GM23338 (cell line): Measurements from ENCODE around the gene GDI2. TPM values are rescaled to one million over a fixed set of nuclear protein-coding genes. Genes with fewer than 3 reads are reported as not detected.

Source experiments
- ATAC-seq: fragments of 200-7000 bp; cut with Tn5 transposase; 3 replicates; pipeline ENCODE4 v1.9.1; 2020
- DNase-seq: peaks from one replicate; pipeline ENCODE4 v3.0.0-alpha.2; 2015; ENCODE audit warnings: low spot score
- H2AFZ ChIP-seq: fragments of 200-600 bp; sonication (generic); 2 replicates; pipeline ENCODE4 v1.8.0; 2016; ENCODE audit warnings: antibody characterized with exemption, mild to moderate bottlenecking, moderate library complexity
- H3F3A ChIP-seq: fragments of 200-600 bp; sonication (generic); replicated peaks from 2 replicates; pipeline ENCODE4 v1.8.0; 2017; ENCODE audit warnings: antibody characterized with exemption, mixed run types, low read depth
- H3K27ac ChIP-seq: fragments of 200-600 bp; sonication (generic); 2 replicates; pipeline ENCODE4 v1.6.1; 2016; ENCODE audit warnings: low read depth
- H3K27me3 ChIP-seq: fragments of 200-600 bp; sonication (generic); 2 replicates; pipeline ENCODE4 v1.8.0; 2016; ENCODE audit warnings: mild to moderate bottlenecking, mixed run types, moderate library complexity; ENCODE audit not compliant: insufficient read depth
- H3K36me3 ChIP-seq: fragments of 200-600 bp; sonication (generic); 2 replicates; pipeline ENCODE4 v1.8.0; 2016; ENCODE audit warnings: mild to moderate bottlenecking; ENCODE audit not compliant: insufficient read depth
- H3K4me1 ChIP-seq: fragments of 200-600 bp; sonication (generic); 2 replicates; pipeline ENCODE4 v1.8.0; 2016; ENCODE audit warnings: mild to moderate bottlenecking, moderate library complexity; ENCODE audit not compliant: insufficient read depth
- H3K4me2 ChIP-seq: fragments of 200-600 bp; sonication (generic); 2 replicates; pipeline ENCODE4 v1.7.1; 2017; ENCODE audit warnings: mixed run types
- H3K4me3 ChIP-seq: fragments of 200-600 bp; sonication (generic); 2 replicates; pipeline ENCODE4 v1.6.1; 2016; ENCODE audit warnings: mixed run types
- H3K79me2 ChIP-seq: fragments of 200-600 bp; sonication (generic); replicated peaks from 2 replicates; pipeline ENCODE4 v1.8.0; 2017; ENCODE audit warnings: mild to moderate bottlenecking; ENCODE audit not compliant: insufficient read depth
- H3K9me2 ChIP-seq: fragments of 200-600 bp; sonication (generic); 2 replicates; pipeline ENCODE4 v1.8.0; 2017; ENCODE audit not compliant: insufficient read depth
- H4K20me1 ChIP-seq: fragments of 200-600 bp; sonication (generic); replicated peaks from 2 replicates; pipeline ENCODE4 v1.8.0; 2017; ENCODE audit warnings: mild to moderate bottlenecking; ENCODE audit not compliant: insufficient read depth
- H3K27ac Mint-ChIP-seq: 2 replicates; pipeline ENCODE4 v1.8.0; 2020; ENCODE audit warnings: inconsistent platforms, mild to moderate bottlenecking, moderate library complexity, mixed read lengths
- H3K27me3 Mint-ChIP-seq: 3 replicates; pipeline ENCODE4 v1.8.0; 2022; ENCODE audit warnings: low read depth, mild to moderate bottlenecking, moderate library complexity, mixed read lengths, inconsistent platforms; ENCODE audit not compliant: insufficient read depth, poor library complexity
- H3K36me3 Mint-ChIP-seq: 3 replicates; pipeline ENCODE4 v1.8.0; 2021; ENCODE audit warnings: low read depth, mild to moderate bottlenecking, inconsistent platforms, moderate library complexity, mixed read lengths
- H3K4me1 Mint-ChIP-seq: 3 replicates; pipeline ENCODE4 v1.8.0; 2020; ENCODE audit warnings: mild to moderate bottlenecking, inconsistent platforms, mixed read lengths
- H3K4me3 Mint-ChIP-seq: 3 replicates; pipeline ENCODE4 v1.8.0; 2021; ENCODE audit warnings: moderate library complexity, mild to moderate bottlenecking, inconsistent platforms, mixed read lengths
- H3K9me3 Mint-ChIP-seq: 3 replicates; pipeline ENCODE4 v1.8.0; 2020; ENCODE audit warnings: moderate library complexity, mild to moderate bottlenecking, inconsistent platforms, mixed read lengths
- POLR2AphosphoS5 ChIP-seq: IDR thresholded peaks from 2 replicates; pipeline ENCODE4 v1.6.1; 2016; ENCODE audit warnings: antibody characterized with exemption, low read depth
- ZNF462 ChIP-seq: fragments of 250-450 bp; sonication (Bioruptor Pico); IDR thresholded peaks from 2 replicates; pipeline ENCODE4 v1.5.0; 2020; ENCODE audit warnings: mild to moderate bottlenecking, moderate library complexity
- polyA plus RNA-seq: library from polyadenylated mRNA; unstranded; fragments of >200 nt; fragmentation: Nextera tagmentation; extraction: Ambion mirVana; gene quantifications from 2 replicates; pipeline ENCODE4 v1.2.1, GENCODE V29; 2016
- total RNA-seq: library from RNA; depleted of rRNA; stranded (reverse); fragments of >200 nt; shearing (Covaris generic); gene quantifications from 2 replicates; pipeline ENCODE4 v1.2.3, GENCODE V29; 2014

GDI2 gene
- total and polyA plus RNA-seq, 2 experiments from 2014 or later = 269 to 505 TPM

- no peak overlapping the region for H3K27ac Mint-ChIP-seq
- no peak for DNase-seq
- Histone ChIP-seq H3K9me2 (no peaks in the 10 kb centered on the region), H3K36me3 (peaks cover 55% of the 10 kb centered on the region), H3K4me2 (no peak overlapping the region), H3K4me3 (no peak overlapping the region), H3K27me3 (no peaks in the 10 kb centered on the region), H3F3A (peaks cover 16% of the 10 kb centered on the region), H3K79me2 (peaks cover 29% of the 10 kb centered on the region), H4K20me1 (peaks cover 26% of the 10 kb centered on the region), H2AFZ (no peak overlapping the region), H3K27ac (no peak overlapping the region), H3K4me1 (no peaks in the 10 kb centered on the region)
- H3K9me3 Mint-ChIP-seq = no peaks in the 10 kb centered on the region
- no peak for ATAC-seq
- no peak overlapping the region for H3K4me3 Mint-ChIP-seq
- TF ChIP-seq POLR2AphosphoS5 (peak; percentile 35; the same call in 1 of the 2 replicates), ZNF462 (CRISPR knock-in tag) (no peak)
- peaks cover 78% of the 10 kb centered on the region for H3K36me3 Mint-ChIP-seq
- peaks cover 4% of the 10 kb centered on the region for H3K27me3 Mint-ChIP-seq
- H3K4me1 Mint-ChIP-seq = no peaks in the 10 kb centered on the region
These were observed 47.0 kb downstream of the GDI2 start for GRCh38 chr10:5766189-5766588.

GRCh38 chr10:5765617-5766016, 47.6 kb downstream of the GDI2 start:
- Mint-ChIP-seq H3K4me3 (no peak overlapping the region), H3K27ac (no peak overlapping the region), H3K36me3 (peaks cover 83% of the 10 kb centered on the region), H3K27me3 (peaks cover 4% of the 10 kb centered on the region), H3K4me1 (no peaks in the 10 kb centered on the region), H3K9me3 (no peaks in the 10 kb centered on the region)
- H3K79me2 ChIP-seq = peaks cover 24% of the 10 kb centered on the region
- no peak overlapping the region for H3K4me3 ChIP-seq
- no peak overlapping the region for H2AFZ ChIP-seq
- no peaks in the 10 kb centered on the region for H3K27me3 ChIP-seq
- H4K20me1 ChIP-seq = peaks cover 26% of the 10 kb centered on the region
- DNase-seq (no peak), ATAC-seq (no peak)
- TF ChIP-seq ZNF462 (CRISPR knock-in tag) = no peak
- no peaks in the 10 kb centered on the region for H3K9me2 ChIP-seq
- H3F3A ChIP-seq = peaks cover 16% of the 10 kb centered on the region
- H3K4me2 ChIP-seq = no peak overlapping the region
- no peaks in the 10 kb centered on the region for H3K4me1 ChIP-seq
- peaks cover 55% of the 10 kb centered on the region for H3K36me3 ChIP-seq
- no peak overlapping the region for H3K27ac ChIP-seq
